ENCODE data around the gene GKN2. TPM values are rescaled to one million over a fixed set of nuclear protein-coding genes. Genes with fewer than 3 reads are reported as not detected.

GKN2 gene
- total RNA-seq, 1 experiment from 2014 or later: not detected

DNA sequence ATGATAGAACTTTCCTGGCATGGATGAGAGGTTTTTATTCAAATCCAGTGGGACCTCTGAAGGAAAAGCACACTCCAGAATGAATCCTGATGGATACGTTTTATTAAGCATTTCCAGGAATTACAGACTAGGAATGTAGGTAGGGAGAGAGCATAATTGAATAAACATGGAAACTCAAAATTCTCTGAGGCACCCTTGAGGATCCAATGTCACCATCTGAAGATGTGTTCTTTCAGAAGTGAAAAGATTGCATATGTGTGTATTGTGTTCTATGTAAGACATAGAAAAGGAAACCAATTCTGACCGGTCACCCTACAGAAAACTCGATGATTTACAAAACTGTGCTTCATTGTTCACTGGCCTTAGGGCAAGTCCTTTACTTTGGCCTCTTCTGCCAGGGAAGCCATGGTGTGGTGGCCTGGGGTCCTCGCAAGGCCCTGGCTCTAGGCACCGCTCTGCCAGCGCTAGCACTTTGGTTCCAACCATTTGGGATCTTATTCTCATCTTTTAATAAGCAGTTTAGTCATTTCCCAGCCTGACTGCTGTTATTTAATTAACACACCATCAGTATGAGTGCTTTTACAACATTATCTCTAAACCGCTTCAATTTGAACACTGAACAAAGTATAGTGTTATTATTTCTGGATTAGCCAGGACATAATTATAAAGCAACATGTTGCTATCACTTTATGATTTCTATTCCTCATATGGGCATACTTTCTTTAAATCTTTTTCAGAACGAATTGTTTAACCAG is 17.2 kb upstream of the GKN2 start:
- no peaks in the 10 kb centered on the region for H3K27me3 ChIP-seq (ENCODE audit: control insufficient read depth, insufficient read depth, low read length)
- H3K27ac ChIP-seq (ENCODE audit: low read length): peak overlapping the region; percentile 39; the same call in 1 of the 2 replicates
- no peak for ATAC-seq
- in situ Hi-C loops (cut with HindIII; ENCODE audit: low pct_unique_long_range_greater_than_20kb, low sequenced_read_pairs): no loop called here
- intact Hi-C loops (cut with micrococcal nuclease; ENCODE audit: unreplicated experiment): no loop called here
- no peak for TF ChIP-seq SIN3A (IDR thresholded peaks at IDR 0.05; ENCODE audit: borderline replicate concordance, insufficient read depth, low read depth, low read length)
- TF ChIP-seq, protein P1, sequence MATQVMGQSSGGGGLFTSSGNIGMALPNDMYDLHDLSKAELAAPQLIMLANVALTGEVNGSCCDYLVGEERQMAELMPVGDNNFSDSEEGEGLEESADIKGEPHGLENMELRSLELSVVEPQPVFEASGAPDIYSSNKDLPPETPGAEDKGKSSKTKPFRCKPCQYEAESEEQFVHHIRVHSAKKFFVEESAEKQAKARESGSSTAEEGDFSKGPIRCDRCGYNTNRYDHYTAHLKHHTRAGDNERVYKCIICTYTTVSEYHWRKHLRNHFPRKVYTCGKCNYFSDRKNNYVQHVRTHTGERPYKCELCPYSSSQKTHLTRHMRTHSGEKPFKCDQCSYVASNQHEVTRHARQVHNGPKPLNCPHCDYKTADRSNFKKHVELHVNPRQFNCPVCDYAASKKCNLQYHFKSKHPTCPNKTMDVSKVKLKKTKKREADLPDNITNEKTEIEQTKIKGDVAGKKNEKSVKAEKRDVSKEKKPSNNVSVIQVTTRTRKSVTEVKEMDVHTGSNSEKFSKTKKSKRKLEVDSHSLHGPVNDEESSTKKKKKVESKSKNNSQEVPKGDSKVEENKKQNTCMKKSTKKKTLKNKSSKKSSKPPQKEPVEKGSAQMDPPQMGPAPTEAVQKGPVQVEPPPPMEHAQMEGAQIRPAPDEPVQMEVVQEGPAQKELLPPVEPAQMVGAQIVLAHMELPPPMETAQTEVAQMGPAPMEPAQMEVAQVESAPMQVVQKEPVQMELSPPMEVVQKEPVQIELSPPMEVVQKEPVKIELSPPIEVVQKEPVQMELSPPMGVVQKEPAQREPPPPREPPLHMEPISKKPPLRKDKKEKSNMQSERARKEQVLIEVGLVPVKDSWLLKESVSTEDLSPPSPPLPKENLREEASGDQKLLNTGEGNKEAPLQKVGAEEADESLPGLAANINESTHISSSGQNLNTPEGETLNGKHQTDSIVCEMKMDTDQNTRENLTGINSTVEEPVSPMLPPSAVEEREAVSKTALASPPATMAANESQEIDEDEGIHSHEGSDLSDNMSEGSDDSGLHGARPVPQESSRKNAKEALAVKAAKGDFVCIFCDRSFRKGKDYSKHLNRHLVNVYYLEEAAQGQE (IDR thresholded peaks at IDR 0.05; ENCODE audit: insufficient read depth in 1 of 2, low read depth in 2 of 2, low read length in 1 of 2): no peak
- TF ChIP-seq, protein P2, sequence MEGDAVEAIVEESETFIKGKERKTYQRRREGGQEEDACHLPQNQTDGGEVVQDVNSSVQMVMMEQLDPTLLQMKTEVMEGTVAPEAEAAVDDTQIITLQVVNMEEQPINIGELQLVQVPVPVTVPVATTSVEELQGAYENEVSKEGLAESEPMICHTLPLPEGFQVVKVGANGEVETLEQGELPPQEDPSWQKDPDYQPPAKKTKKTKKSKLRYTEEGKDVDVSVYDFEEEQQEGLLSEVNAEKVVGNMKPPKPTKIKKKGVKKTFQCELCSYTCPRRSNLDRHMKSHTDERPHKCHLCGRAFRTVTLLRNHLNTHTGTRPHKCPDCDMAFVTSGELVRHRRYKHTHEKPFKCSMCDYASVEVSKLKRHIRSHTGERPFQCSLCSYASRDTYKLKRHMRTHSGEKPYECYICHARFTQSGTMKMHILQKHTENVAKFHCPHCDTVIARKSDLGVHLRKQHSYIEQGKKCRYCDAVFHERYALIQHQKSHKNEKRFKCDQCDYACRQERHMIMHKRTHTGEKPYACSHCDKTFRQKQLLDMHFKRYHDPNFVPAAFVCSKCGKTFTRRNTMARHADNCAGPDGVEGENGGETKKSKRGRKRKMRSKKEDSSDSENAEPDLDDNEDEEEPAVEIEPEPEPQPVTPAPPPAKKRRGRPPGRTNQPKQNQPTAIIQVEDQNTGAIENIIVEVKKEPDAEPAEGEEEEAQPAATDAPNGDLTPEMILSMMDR (IDR thresholded peaks at IDR 0.05): no peak
- TF ChIP-seq POLR2AphosphoS5 (IDR thresholded peaks at IDR 0.05; ENCODE audit: low read depth, low read length): no peak
- no peak for TF ChIP-seq TCF7L2 (IDR thresholded peaks at IDR 0.05; ENCODE audit: low read depth, low read length)
- no TSS peak for BruUV-seq (replicated peaks)
- no peak overlapping the region for H3K4me3 ChIP-seq (ENCODE audit: low read depth in 2 of 2, low read length in 2 of 2)
- no peaks in the 10 kb centered on the region for H3K36me3 ChIP-seq (ENCODE audit: control insufficient read depth, insufficient read depth, low read length)
- no peak for DNase-seq (ENCODE audit: low read depth, low spot score)
- ChIA-PET POLR2A (no interaction called here), CTCF (no interaction called here)
- peaks cover 10% of the 10 kb centered on the region for H3K4me1 ChIP-seq (ENCODE audit: control insufficient read depth, insufficient read depth, low read length)
- no peaks in the 10 kb centered on the region for H3K9me3 ChIP-seq (ENCODE audit: control insufficient read depth, insufficient read depth, low read depth, low read length)

DNA sequence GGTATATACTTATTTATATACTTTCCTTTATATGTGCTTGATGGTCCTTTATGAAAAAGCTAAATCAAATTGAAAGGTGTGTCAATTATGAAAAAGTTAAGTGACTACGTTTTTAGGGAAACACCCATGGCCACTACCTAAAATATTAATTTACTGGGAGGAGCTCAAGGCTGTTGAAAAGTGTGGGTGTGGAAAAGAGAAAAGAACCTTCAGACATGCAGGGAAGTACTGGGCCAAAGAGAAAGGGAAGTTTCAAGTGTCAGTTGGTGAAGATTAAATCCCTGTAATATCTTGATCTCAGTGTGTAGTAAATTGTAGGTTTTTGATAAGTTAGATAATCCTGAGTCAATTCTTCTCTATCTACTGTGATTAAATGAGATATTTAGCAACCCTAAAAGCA is 15.5 kb upstream of the GKN2 start:
- Histone ChIP-seq H3K36me3 (ENCODE audit: control insufficient read depth, insufficient read depth, low read length) (no peaks in the 10 kb centered on the region), H3K4me3 (ENCODE audit: low read depth in 2 of 2, low read length in 2 of 2) (no peak overlapping the region), H3K27me3 (ENCODE audit: control insufficient read depth, insufficient read depth, low read length) (no peaks in the 10 kb centered on the region), H3K27ac (ENCODE audit: low read length) (no peak overlapping the region), H3K9me3 (ENCODE audit: control insufficient read depth, insufficient read depth, low read depth, low read length) (no peaks in the 10 kb centered on the region), H3K4me1 (ENCODE audit: control insufficient read depth, insufficient read depth, low read length) (peaks cover 10% of the 10 kb centered on the region)
- TF ChIP-seq, protein P2 (IDR thresholded peaks at IDR 0.05): no peak
- no peak for TF ChIP-seq POLR2AphosphoS5 (IDR thresholded peaks at IDR 0.05; ENCODE audit: low read depth, low read length)
- no peak for TF ChIP-seq SIN3A (IDR thresholded peaks at IDR 0.05; ENCODE audit: borderline replicate concordance, insufficient read depth, low read depth, low read length)
- TF ChIP-seq, protein P1 (IDR thresholded peaks at IDR 0.05; ENCODE audit: insufficient read depth in 1 of 2, low read depth in 2 of 2, low read length in 1 of 2): no peak
- TF ChIP-seq TCF7L2 (IDR thresholded peaks at IDR 0.05; ENCODE audit: low read depth, low read length): no peak
- in situ Hi-C loops (cut with HindIII; ENCODE audit: low pct_unique_long_range_greater_than_20kb, low sequenced_read_pairs): no loop called here
- BruUV-seq (replicated peaks): no TSS peak
- intact Hi-C loops (cut with micrococcal nuclease; ENCODE audit: unreplicated experiment): no loop called here
- DNase-seq (ENCODE audit: low read depth, low spot score): no peak
- CTCF ChIA-PET: no interaction called here
- POLR2A ChIA-PET: no interaction called here
- ATAC-seq: no peak
